Metanephros (tissue), 1 donor: Measurements from ENCODE around the gene SERP1. TPM values are rescaled to one million over a fixed set of nuclear protein-coding genes. Genes with fewer than 3 reads are reported as not detected.

ENCODE experiments used
- total RNA-seq: library from RNA; depleted of rRNA; stranded (reverse); fragments of >200 nt; gene quantifications from one replicate; pipeline ENCODE4 v1.2.3, GENCODE V29; 2014

The SERP1 gene
- 209 TPM for total RNA-seq

GRCh38 chr3:150546226-150547044 is at the start of gene SERP1, which contains the start of gene EIF2A:
Gene SERP1 (minus strand): TSS chr3:150546496. CDS start chr3:150546135, 361 bp downstream.
Gene EIF2A (plus strand): TSS chr3:150546787. CDS start chr3:150546803, 16 bp downstream.

Other genes starting within 250 kb of the SERP1 start
- 45.0 TPM for gene TSC22D2, start 138.2 kb downstream of the SERP1 start, total RNA-seq
- gene EIF2A, start 291 bp upstream of the SERP1 start, total RNA-seq: 112 TPM
- gene SELENOT, start 56.8 kb upstream of the SERP1 start, total RNA-seq: 92.4 TPM
- gene ERICH6, start 157.4 kb upstream of the SERP1 start, total RNA-seq: not detected
- 39.3 TPM for gene SIAH2, start 216.7 kb upstream of the SERP1 start, total RNA-seq